ENCODE results near the gene CMYA5.
"Not testable (repeated sequence)": the region's sequence is repeated elsewhere in the genome, so short reads cannot be mapped to it uniquely, and the experiment has no call there.

- not testable (repeated sequence) for TF ChIP-seq CTCF (conservative IDR thresholded peaks at IDR 0.05; ENCODE audit: low read length); EZH2phosphoT487 (IDR thresholded peaks at IDR 0.05; ENCODE audit: borderline replicate concordance, low read depth, low read length)
Measured at GRCh38 chr5:79706317-79706716, 16.7 kb downstream of the CMYA5 start.
